A549 (cell line): ENCODE results near the gene SGCA.

ENCODE experiments used
- RFX5 ChIP-seq: fragments of 450-650 bp; IDR thresholded peaks from 2 replicates; pipeline ENCODE4 v1.7.1; 2014; ENCODE audit warnings: antibody characterized with exemption, mild to moderate bottlenecking, moderate library complexity
- SMC3 ChIP-seq: fragments of >200 bp; sonication (Bioruptor Twin); formaldehyde crosslinking; IDR thresholded peaks from 3 replicates; pipeline ENCODE4 v1.6.1; 2018; ENCODE audit warnings: inconsistent platforms
- TF ChIP-seq, protein P1 (sequence below): fragments of >200 bp; sonication (Bioruptor Twin); formaldehyde crosslinking; IDR thresholded peaks from 3 replicates; pipeline ENCODE4 v1.5.1; 2016

DNA sequence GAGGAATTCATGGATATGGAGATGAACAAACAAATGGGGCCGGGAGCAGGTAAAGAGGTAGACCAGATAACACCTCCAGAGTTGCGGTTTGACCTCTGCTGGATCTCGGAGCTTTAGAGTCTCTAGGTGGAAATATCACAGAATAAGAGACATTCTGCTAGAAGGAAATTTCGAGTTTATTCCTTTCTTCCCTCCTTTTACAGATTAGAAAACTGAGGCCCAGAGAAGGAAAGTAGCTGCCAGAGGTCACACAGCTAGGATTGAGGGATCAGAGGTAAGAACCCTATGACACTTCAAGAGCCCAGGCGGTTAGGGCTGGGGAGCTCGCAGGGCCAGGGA is 43.3 kb downstream of the SGCA start:
- TF ChIP-seq RFX5 (no peak), SMC3 (no peak)
- TF ChIP-seq, protein P1, sequence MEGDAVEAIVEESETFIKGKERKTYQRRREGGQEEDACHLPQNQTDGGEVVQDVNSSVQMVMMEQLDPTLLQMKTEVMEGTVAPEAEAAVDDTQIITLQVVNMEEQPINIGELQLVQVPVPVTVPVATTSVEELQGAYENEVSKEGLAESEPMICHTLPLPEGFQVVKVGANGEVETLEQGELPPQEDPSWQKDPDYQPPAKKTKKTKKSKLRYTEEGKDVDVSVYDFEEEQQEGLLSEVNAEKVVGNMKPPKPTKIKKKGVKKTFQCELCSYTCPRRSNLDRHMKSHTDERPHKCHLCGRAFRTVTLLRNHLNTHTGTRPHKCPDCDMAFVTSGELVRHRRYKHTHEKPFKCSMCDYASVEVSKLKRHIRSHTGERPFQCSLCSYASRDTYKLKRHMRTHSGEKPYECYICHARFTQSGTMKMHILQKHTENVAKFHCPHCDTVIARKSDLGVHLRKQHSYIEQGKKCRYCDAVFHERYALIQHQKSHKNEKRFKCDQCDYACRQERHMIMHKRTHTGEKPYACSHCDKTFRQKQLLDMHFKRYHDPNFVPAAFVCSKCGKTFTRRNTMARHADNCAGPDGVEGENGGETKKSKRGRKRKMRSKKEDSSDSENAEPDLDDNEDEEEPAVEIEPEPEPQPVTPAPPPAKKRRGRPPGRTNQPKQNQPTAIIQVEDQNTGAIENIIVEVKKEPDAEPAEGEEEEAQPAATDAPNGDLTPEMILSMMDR, result no peak
